ENCODE measurements around the gene PIK3R4. TPM values are rescaled to one million over a fixed set of nuclear protein-coding genes. Genes with fewer than 3 reads are reported as not detected.

The PIK3R4 gene
- total RNA-seq, 2 experiments from 2014 or later, result 13.7 to 14.5 TPM

DNA sequence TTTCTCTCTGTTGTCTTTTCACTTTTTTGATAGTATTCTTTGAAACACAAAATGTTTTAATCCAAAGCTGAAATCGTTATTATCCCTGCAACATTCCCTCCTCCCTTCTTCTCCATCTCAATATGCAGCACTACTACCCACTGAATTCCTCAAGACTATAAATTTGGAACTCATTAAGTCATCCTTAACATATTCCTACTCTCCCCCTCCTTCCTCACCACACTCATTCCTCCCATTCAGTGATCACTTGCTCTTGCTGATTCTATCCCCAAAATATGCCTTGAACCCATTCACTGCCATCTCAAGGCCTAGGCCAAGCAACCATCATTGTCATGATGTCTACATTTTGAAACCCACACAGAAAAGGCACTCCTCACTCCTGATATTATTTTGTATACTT is 2.4 kb upstream of the PIK3R4 start:
- H3K27me3 Mint-ChIP-seq, result no peaks in the 10 kb centered on the region
- Histone ChIP-seq H3K4me1 (ENCODE audit: insufficient read depth, low read length) (peaks cover 19% of the 10 kb centered on the region), H3K4me3 (ENCODE audit: low read length) (no peak overlapping the region), H3K27ac (ENCODE audit: low read depth in 1 of 2, low read length in 2 of 2) (no peak overlapping the region), H3K36me3 (ENCODE audit: insufficient read depth, low read length) (peaks cover 3% of the 10 kb centered on the region), H3K9me3 (ENCODE audit: control insufficient read depth in 1 of 2, insufficient read depth in 1 of 2, low read length in 2 of 2) (no peaks in the 10 kb centered on the region), H3K27me3 (ENCODE audit: control insufficient read depth in 1 of 2, insufficient read depth in 2 of 2, low read length in 2 of 2) (no peaks in the 10 kb centered on the region)
- TF ChIP-seq, protein P1, sequence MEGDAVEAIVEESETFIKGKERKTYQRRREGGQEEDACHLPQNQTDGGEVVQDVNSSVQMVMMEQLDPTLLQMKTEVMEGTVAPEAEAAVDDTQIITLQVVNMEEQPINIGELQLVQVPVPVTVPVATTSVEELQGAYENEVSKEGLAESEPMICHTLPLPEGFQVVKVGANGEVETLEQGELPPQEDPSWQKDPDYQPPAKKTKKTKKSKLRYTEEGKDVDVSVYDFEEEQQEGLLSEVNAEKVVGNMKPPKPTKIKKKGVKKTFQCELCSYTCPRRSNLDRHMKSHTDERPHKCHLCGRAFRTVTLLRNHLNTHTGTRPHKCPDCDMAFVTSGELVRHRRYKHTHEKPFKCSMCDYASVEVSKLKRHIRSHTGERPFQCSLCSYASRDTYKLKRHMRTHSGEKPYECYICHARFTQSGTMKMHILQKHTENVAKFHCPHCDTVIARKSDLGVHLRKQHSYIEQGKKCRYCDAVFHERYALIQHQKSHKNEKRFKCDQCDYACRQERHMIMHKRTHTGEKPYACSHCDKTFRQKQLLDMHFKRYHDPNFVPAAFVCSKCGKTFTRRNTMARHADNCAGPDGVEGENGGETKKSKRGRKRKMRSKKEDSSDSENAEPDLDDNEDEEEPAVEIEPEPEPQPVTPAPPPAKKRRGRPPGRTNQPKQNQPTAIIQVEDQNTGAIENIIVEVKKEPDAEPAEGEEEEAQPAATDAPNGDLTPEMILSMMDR (IDR thresholded peaks at IDR 0.05), result no peak
- DNase-seq (no peak), ATAC-seq (ENCODE audit: poor library complexity) (no peak)
- H3K9me3 Mint-ChIP-seq, result no peaks in the 10 kb centered on the region
- POLR2A ChIA-PET, result interaction anchor here (3.2 kb wide), 1 partner anchor 145 kb away, joined by 19 read pairs; the partner anchor contains the start of gene ATP2C1
- peaks cover 24% of the 10 kb centered on the region for H3K36me3 Mint-ChIP-seq (ENCODE audit: low read depth)
- H3K4me3 Mint-ChIP-seq, result no peak overlapping the region
- CTCF ChIA-PET, result interaction anchor here (1.7 to 3.2 kb wide), 2 partner anchors 11 to 144 kb away, joined by 4 to 14 read pairs; partner anchors contain the start of gene ATP2C1
- no peak overlapping the region for H3K27ac Mint-ChIP-seq
- intact Hi-C loops (cut with DNase I, micrococcal nuclease), result loop anchor here (5.0 to 10.0 kb wide), 4 partner anchors 276 to 1973 kb away; partner anchors contain the start of genes ASTE1 (in 1 of the 2), MRPL3 (in 1 of the 2), NEK11 (in 1 of the 2) and NPHP3 (in 1 of the 2)
- peaks cover 32% of the 10 kb centered on the region for H3K4me1 Mint-ChIP-seq (ENCODE audit: low read depth)

DNA sequence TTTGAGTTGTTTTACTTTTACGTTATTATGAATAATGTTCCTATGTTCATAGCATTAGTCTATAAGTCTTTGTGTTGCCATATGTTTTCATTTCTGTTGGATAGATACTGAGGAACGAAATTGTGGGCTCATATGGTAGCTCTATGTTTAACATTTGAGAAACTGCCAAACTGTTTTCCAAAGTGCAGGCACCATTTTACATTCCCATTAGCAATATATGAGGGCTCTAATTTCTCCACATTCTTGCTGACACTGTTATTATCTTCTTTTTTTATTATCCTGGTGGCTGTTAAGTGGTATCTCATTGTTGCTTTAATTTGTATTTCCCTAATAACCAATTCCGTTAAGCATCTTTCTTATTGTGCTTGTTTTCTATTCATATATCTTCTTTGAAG is 1.8 kb upstream of the PIK3R4 start:
- ATAC-seq (ENCODE audit: poor library complexity) (no peak), DNase-seq (no peak)
- Histone ChIP-seq H3K36me3 (ENCODE audit: insufficient read depth, low read length) (peaks cover 7% of the 10 kb centered on the region), H3K4me1 (ENCODE audit: insufficient read depth, low read length) (peaks cover 20% of the 10 kb centered on the region), H3K4me3 (ENCODE audit: low read length) (no peak overlapping the region), H3K9me3 (ENCODE audit: control insufficient read depth in 1 of 2, insufficient read depth in 1 of 2, low read length in 2 of 2) (no peaks in the 10 kb centered on the region), H3K27me3 (ENCODE audit: control insufficient read depth in 1 of 2, insufficient read depth in 2 of 2, low read length in 2 of 2) (no peaks in the 10 kb centered on the region), H3K27ac (ENCODE audit: low read depth in 1 of 2, low read length in 2 of 2) (peak overlapping the region in 1 of 2 donors; percentile 60)
- POLR2A ChIA-PET, result interaction anchor here (3.2 kb wide), 1 partner anchor 145 kb away, joined by 19 read pairs; the partner anchor contains the start of gene ATP2C1
- CTCF ChIA-PET, result interaction anchor here (1.7 to 3.2 kb wide), 2 partner anchors 12 to 145 kb away, joined by 4 to 14 read pairs; partner anchors contain the start of gene ATP2C1
- Mint-ChIP-seq H3K9me3 (no peaks in the 10 kb centered on the region), H3K36me3 (ENCODE audit: low read depth) (peaks cover 29% of the 10 kb centered on the region), H3K4me3 (no peak overlapping the region), H3K27me3 (no peaks in the 10 kb centered on the region), H3K27ac (no peak overlapping the region), H3K4me1 (ENCODE audit: low read depth) (peaks cover 38% of the 10 kb centered on the region)
- TF ChIP-seq, protein P1 (IDR thresholded peaks at IDR 0.05), result no peak
- intact Hi-C loops (cut with DNase I, micrococcal nuclease), result loop anchor here (5.0 to 10.0 kb wide), 4 partner anchors 276 to 1974 kb away; partner anchors contain the start of genes ASTE1 (in 1 of the 2), MRPL3 (in 1 of the 2), NEK11 (in 1 of the 2) and NPHP3 (in 1 of the 2)

DNA sequence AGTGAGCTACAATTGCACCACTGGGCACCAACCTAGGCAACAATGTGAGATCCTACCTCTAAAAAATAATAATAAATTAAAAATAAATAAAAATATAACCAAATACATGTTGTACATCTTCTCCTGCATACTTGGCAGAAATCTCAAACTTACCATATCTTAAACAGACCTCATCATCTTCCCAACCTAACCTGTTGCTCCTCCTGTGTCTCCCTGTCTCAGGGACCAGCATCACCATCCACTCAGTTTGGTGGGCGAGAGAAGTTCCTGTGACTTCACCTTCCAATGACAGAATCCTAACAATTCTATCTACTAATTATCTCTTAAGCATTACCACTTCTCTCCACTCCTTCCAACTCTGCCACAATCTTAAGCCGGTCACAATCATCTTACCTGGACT is 3.3 kb downstream of the PIK3R4 start:
- Histone ChIP-seq H3K27me3 (ENCODE audit: control insufficient read depth in 1 of 2, insufficient read depth in 2 of 2, low read length in 2 of 2) (no peaks in the 10 kb centered on the region), H3K9me3 (ENCODE audit: control insufficient read depth in 1 of 2, insufficient read depth in 1 of 2, low read length in 2 of 2) (no peaks in the 10 kb centered on the region), H3K27ac (ENCODE audit: low read depth in 1 of 2, low read length in 2 of 2) (no peak overlapping the region), H3K4me3 (ENCODE audit: low read length) (no peak overlapping the region), H3K36me3 (ENCODE audit: insufficient read depth, low read length) (peaks cover 22% of the 10 kb centered on the region), H3K4me1 (ENCODE audit: insufficient read depth, low read length) (peaks cover 31% of the 10 kb centered on the region)
- DNase-seq, result no peak
- TF ChIP-seq, protein P1 (IDR thresholded peaks at IDR 0.05), result no peak
- Mint-ChIP-seq H3K4me1 (ENCODE audit: low read depth) (peaks cover 74% of the 10 kb centered on the region), H3K36me3 (ENCODE audit: low read depth) (peaks cover 73% of the 10 kb centered on the region), H3K27ac (peak overlapping the region; percentile 18), H3K4me3 (peak overlapping the region; percentile 56), H3K27me3 (no peaks in the 10 kb centered on the region), H3K9me3 (no peaks in the 10 kb centered on the region)
- intact Hi-C loops (cut with DNase I, micrococcal nuclease), result loop anchor here (5.0 to 10.0 kb wide), 2 partner anchors 281 to 1669 kb away; partner anchors contain the start of genes ASTE1 (in 1 of the 2) and NEK11 (in 1 of the 2)
- ChIA-PET POLR2A (interaction anchor here (0.6 to 1.7 kb wide), 2 partner anchors 150 to 220 kb away, joined by 3 to 6 read pairs; partner anchors contain the start of gene ATP2C1), CTCF (no interaction called here)
- no peak for ATAC-seq (ENCODE audit: poor library complexity)

Measured in CD4-positive, alpha-beta T cell (primary cell).